ENCODE measurements around the gene OR5K3.

- TF ChIP-seq CTCF (IDR thresholded peaks at IDR 0.05) = no peak
- TF ChIP-seq POLR2A (IDR thresholded peaks at IDR 0.05) = no peak
- no peak for TF ChIP-seq EP300 (IDR thresholded peaks at IDR 0.05)
Observed at GRCh38 chr3:98406034-98406433, 15.6 kb downstream of the OR5K3 start.
